GM18502 (cell line): ENCODE data around the gene EID2.

Source experiments
- ATAC-seq: cut with Tn5 transposase; IDR thresholded peaks from one replicate; pipeline ENCODE4 v1.9.1; 2021; ENCODE audit warnings: mild to moderate bottlenecking; ENCODE audit not compliant: unreplicated experiment, poor library complexity

EID2 gene

DNA sequence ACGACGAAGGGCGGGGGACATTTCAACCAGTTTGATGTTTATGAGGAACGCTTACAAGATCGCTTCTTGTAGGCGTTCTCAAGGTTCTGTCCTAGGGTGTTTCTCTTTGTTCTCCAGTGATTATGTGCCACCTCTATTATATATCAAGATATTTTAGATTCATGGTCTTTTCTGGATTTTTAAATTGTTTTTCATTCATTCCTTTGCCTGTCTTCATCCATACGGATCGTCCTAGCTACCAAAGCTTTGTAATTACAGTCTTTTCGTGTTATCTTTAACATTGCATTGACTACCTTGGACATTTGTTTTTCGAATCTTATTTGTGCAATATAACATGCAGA, 342 bp upstream of the EID2 start:
- no peak for ATAC-seq

GRCh38 chr19:39539165-39539517, 820 bp downstream of the EID2 start:
- ATAC-seq, result peak; percentile 4

GRCh38 chr19:39533791-39534190, 6.2 kb downstream of the EID2 start:
- no peak for ATAC-seq

- no peak for ATAC-seq
Observed at GRCh38 chr19:39533003-39533512, 6.9 kb downstream of the EID2 start.

DNA sequence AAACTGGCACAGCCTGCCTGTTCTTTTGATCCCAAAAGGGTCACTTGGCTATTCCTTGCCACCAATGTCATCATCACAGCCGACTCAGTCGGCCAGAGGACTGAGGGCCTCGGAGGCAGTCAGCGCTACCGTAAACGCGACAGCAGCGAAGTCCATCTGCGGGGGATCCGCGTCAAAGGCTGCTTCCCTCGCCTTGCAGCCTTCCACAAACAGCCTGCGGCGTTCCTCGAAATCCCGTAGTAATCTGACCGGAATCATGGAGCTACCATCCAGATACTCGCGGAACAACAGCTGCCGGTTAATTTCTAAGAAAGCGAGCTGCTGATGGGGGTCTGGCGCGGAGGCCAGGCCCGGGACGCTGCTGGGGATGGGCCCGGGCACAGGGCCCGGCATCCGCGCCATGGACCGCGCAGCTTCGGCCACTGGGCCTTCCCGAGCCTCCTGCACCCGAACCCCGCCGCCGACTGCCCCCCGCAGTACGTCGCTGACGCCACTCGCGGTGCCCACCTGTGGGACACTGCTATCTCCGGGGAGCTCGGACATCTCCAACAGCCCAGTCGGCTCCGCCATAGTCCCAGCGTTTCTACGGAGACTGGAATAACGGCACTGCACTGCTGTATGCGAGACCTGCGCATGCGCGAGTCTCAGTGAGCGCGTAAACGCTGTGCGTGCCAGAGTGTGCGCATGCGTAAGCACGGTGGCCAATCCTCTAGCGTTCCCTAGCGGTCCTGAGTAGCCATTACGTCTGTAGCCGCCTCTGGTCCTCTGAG, 7.5 kb downstream of the EID2 start, which contains the start of gene EID2B:
EID2B (minus strand) TSS at position 620 of the 770 bp plus-strand sequence; CDS start at position 570, 50 bp downstream.
- peak; percentile 92 for ATAC-seq

DNA sequence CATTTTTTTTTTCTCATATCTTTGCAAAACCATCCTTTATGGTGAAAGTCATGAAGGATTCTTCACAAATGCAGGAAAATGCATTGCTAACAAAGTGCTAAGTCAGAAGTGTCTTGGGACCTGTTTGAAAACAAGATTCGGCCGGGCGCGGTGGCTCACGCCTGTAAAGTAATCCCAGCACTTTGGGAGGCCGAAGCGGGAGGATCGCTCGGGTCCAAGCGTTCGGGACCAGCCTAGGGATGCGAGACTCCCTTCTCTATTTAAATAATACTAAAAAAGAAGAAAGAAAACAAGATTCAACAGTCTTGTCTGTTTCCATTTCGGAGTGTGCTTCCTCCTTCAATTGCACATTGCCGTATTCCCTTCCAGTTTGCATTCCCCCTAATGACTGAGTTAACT, 8.1 kb downstream of the EID2 start:
- ATAC-seq, result no peak

DNA sequence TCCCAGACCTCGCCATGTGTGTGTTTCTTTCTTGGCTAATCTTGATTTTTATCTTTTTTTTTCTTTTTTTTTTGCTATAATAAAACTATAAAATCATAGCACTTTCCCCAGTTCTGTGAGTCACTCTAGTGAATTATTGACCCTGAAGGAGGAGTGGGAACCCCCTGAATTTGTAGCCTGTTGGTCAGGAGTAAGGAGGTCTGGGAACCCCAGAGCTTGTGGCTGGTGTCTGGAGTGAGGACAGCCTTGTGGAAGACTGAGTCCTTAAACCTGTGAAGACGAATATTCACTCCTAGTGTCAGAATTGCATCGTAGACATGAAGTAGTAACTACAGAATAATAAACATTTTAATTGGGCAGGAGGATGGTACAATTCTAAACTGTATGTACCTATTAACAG, 14.8 kb downstream of the EID2 start:
- ATAC-seq, result no peak

DNA sequence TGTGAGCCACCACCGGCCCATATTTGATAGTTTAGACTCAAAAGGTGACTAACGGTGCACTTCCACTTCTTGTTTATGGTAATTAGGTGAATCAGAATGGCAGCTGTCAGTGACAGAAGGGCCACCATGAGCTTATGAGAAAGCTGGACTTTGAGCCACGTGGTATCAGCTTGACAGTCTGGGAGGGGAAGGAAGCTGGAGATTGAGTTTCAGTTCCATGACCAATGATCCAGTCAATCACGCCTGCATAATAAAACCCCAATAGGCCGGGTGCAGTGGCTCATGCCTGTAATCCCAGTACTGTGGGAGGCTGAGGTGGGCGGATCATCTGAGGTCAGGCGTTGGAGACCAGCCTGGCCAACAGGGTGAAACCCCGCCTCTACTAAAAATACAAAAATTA, 15.5 kb downstream of the EID2 start:
- ATAC-seq, result no peak

- no peak for ATAC-seq
Observed at GRCh38 chr19:39520541-39521484, 19.1 kb downstream of the EID2 start.

DNA sequence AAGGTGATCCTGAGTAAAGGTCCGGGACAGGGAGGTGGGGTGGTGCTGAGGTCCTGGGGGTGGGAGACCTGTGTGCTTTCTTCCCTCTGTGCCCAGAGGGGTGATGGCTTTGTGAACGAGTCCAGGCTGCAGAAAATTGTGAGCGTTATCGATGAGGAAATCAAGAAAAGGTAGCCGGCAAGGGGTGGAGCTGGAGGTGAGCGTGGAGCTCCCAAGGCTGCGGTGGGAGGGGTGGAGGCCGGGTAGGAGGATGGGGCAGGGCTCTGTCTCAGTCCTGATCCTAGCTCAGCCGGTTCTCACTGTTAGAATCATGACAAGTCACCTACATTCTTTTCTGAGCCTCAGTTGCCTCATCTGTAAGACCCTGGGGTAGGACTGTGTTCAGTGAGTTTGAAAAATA, 21.0 kb downstream of the EID2 start:
- ATAC-seq, result no peak

- no peak for ATAC-seq
Observed at GRCh38 chr19:39518458-39518857, 21.5 kb downstream of the EID2 start.

GRCh38 chr19:39517432-39517831, 22.5 kb downstream of the EID2 start:
- ATAC-seq, result no peak

- no peak for ATAC-seq
Observed at GRCh38 chr19:39516270-39516669, 23.7 kb downstream of the EID2 start.

DNA sequence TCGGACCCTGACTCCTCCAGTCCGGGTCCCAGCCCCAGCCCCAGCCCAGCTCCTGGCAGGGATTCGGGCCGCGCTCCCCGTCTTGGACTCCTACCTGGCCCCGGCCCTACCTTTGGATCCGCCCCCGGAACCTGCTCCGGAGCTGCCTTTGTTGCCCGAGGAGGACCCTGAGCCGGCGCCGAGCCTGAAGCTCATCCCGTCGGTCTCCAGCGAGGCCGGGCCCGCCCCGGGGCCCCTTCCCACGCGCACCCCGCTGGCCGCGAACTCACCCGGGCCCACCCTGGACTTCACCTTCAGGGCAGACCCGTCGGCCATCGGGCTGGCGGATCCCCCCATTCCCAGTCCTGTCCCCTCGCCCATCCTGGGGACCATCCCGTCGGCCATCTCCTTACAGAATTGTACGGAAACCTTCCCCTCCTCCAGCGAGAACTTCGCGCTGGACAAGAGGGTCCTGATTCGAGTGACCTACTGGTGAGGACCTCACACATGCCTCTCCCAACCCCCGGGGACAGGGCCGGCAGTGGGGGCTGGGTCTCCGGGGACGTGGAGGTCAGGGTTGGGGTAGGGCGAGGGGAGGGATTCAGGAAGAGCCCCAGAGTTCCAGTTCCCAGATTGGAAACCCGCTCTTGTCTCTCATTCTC, 24.3 kb downstream of the EID2 start:
- ATAC-seq, result no peak

- no peak for ATAC-seq
Observed at GRCh38 chr19:39514840-39515550, 25.0 kb downstream of the EID2 start, which contains the start of gene SELENOV. TSS of gene SELENOV (plus strand) at chr19:39515139. CDS start at chr19:39515213, 74 bp downstream.

- no peak for ATAC-seq
Observed at GRCh38 chr19:39512988-39513387, 27.0 kb downstream of the EID2 start.

DNA sequence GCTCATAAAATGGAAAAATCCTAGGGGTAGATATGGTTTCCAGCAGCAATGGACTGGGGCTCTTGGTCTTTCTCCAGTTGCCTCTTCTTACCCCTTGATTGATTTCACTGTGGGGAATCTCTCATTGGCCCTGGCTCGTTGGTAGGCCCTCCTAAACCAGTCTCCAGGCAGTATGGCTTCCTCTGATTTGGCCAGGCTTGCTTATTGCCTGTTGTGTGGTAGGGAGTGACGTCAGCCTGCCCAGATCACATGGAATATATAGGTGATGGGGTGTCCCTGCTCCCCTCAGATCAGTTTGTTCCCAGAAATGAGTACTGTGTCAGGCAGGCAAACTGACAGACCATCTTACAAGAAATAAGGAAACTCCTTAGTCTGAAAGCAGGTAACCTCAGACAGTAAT, 30.7 kb downstream of the EID2 start:
- ATAC-seq, result no peak

DNA sequence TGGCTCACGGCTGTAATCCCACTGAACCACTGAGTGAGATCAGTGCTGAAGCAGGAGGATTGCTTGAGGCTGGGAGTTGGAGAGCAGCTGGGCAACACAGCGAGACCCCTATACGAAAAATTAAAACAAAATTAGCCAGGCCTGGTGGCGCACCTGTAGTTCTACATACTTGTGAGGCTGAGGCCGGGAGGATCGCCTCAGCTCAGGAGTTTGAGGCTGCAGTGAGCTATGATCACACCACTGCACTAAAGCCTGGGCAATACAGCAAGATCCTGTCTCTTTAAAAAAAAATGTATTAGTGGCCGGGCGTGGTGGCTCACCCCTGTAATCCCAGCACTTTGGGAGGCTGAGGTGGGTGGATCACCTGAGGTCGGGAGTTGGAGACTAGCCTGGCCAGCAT, 31.3 kb downstream of the EID2 start:
- ATAC-seq, result no peak

- no peak for ATAC-seq
Observed at GRCh38 chr19:39507715-39508364, 32.1 kb downstream of the EID2 start.
